HepG2 (cell line): Measurements from ENCODE around the gene TSPAN5. TPM values are rescaled to one million over a fixed set of nuclear protein-coding genes. Genes with fewer than 3 reads are reported as not detected.

Source experiments
- ATAC-seq: fragments of 200-7000 bp; cut with Tn5 transposase; 3 replicates; pipeline ENCODE4 v1.9.1; 2020; ENCODE audit warnings: mild to moderate bottlenecking, moderate library complexity
- BruUV-seq: library from RNA; stranded (reverse); fragments of 400-500 nt; replicated peaks from 2 replicates; lab custom pipeline; 2021; lab: Mats Ljungman, UMichigan
- CTCF ChIA-PET: fragments of 300-600 bp; formaldehyde crosslinking; extraction: SDS; loops from one replicate; lab custom pipeline; 2021; ENCODE audit warnings: low total read pairs, inconsistent platforms, low intra/inter-chr PET ratio; lab: Yijun Ruan, JAX
- POLR2A ChIA-PET: fragments of 350-600 bp; sonication (Branson Sonifier 250); formaldehyde crosslinking; loops from one replicate; lab custom pipeline; 2020; ENCODE audit warnings: antibody characterized with exemption, inconsistent platforms; lab: Yijun Ruan, JAX
- DNase-seq: peaks from one replicate; pipeline ENCODE4 v3.0.0-alpha.2; 2015; ENCODE audit warnings: low spot score
- FAIRE-seq: peaks from 3 replicates; lab custom pipeline; 2011; peaks lifted over from hg19 to GRCh38; lab: Jason Lieb, UNC
- H2AFZ ChIP-seq: one replicate; pipeline ENCODE4 v1.6.1; 2011; ENCODE audit warnings: low read length, inconsistent platforms
- H3K27ac ChIP-seq: fragments of 300-600 bp; 3 replicates; pipeline ENCODE4 v1.8.0; 2011; ENCODE audit warnings: mixed run types, mild to moderate bottlenecking, mixed read lengths, low read length, inconsistent platforms; ENCODE audit not compliant: insufficient read depth; ENCODE audit errors: extremely low read length
- H3K27me3 ChIP-seq, 2 experiments: fragments of 200-600 bp in 1 of 2; 2 replicates in 1 of 2; 3 replicates in 1 of 2; pipeline versions ENCODE4 v1.6.0 to v1.8.0; 2011; ENCODE audit warnings: low read length in 2 of 2, mild to moderate bottlenecking in 2 of 2, moderate library complexity in 2 of 2, inconsistent platforms in 1 of 2; ENCODE audit not compliant: insufficient read depth in 2 of 2, control insufficient read depth in 1 of 2
- H3K36me3 ChIP-seq, 2 experiments: fragments of 200-600 bp in 1 of 2; replicated peaks in 1 of 2; 2 replicates in 1 of 2; 3 replicates in 1 of 2; pipeline versions ENCODE4 v1.5.1 to v1.8.0; 2011; ENCODE audit warnings: low read length in 2 of 2, inconsistent platforms in 1 of 2; ENCODE audit not compliant: insufficient read depth in 2 of 2, control insufficient read depth in 1 of 2
- H3K4me1 ChIP-seq: 2 replicates; pipeline ENCODE4 v1.5.1; 2012; ENCODE audit warnings: low read length, inconsistent platforms; ENCODE audit not compliant: insufficient read depth
- H3K4me2 ChIP-seq: 2 replicates; pipeline ENCODE4 v1.6.0; 2011; ENCODE audit warnings: low read depth, low read length, inconsistent platforms
- H3K4me3 ChIP-seq, 3 experiments: fragments of 200-600 bp in 1 of 3; sonication (generic), shearing (Covaris generic) in 1 of 3; replicated peaks in 1 of 3; 2 replicates each; pipeline ENCODE4 v1.5.1; 2011 to 2016; ENCODE audit warnings: low read length in 3 of 3, inconsistent platforms in 2 of 3, low read depth in 2 of 3, mild to moderate bottlenecking in 2 of 3, control low read depth in 1 of 3, mixed read lengths in 1 of 3; ENCODE audit not compliant: insufficient read depth in 1 of 3
- H3K79me2 ChIP-seq: one replicate; pipeline ENCODE4 v1.6.1; 2011; ENCODE audit warnings: low read length, inconsistent platforms; ENCODE audit not compliant: insufficient read depth
- H3K9ac ChIP-seq: 2 replicates; pipeline ENCODE4 v1.6.0; 2011; ENCODE audit warnings: mild to moderate bottlenecking, low read depth, low read length, inconsistent platforms; ENCODE audit not compliant: insufficient read depth
- H3K9me3 ChIP-seq: 2 replicates; pipeline ENCODE4 v1.5.1; 2012; ENCODE audit warnings: mild to moderate bottlenecking, low read length
- H4K20me1 ChIP-seq: 2 replicates; pipeline ENCODE4 v1.6.0; 2011; ENCODE audit warnings: inconsistent platforms, mild to moderate bottlenecking, low read length, moderate library complexity; ENCODE audit not compliant: insufficient read depth
- ERF ChIP-seq: IDR thresholded peaks from 2 replicates; pipeline ENCODE4 v1.6.1; 2018; ENCODE audit warnings: missing biosample characterization, missing genetic modification reagents
- HINFP ChIP-seq: sonication (generic); formaldehyde crosslinking; IDR thresholded peaks from 2 replicates; pipeline ENCODE4 v1.4.0; 2020; ENCODE audit warnings: low read depth, mild to moderate bottlenecking, missing genetic modification reagents
- KDM1A ChIP-seq: IDR thresholded peaks from 2 replicates; pipeline ENCODE4 v1.6.1; 2016; ENCODE audit warnings: missing compliant biosample characterization
- MBD4 ChIP-seq: IDR thresholded peaks from 2 replicates; pipeline ENCODE4 v1.6.1; 2012; ENCODE audit warnings: low read length, inconsistent platforms, borderline replicate concordance
- MEIS2 ChIP-seq: sonication (generic); formaldehyde crosslinking; IDR thresholded peaks from 2 replicates; pipeline ENCODE4 v1.9.0; 2021; ENCODE audit warnings: mild to moderate bottlenecking, missing genetic modification reagents
- RARG ChIP-seq: sonication (generic); formaldehyde crosslinking; IDR thresholded peaks from 2 replicates; pipeline ENCODE4 v1.4.0; 2020; ENCODE audit warnings: low read depth, mild to moderate bottlenecking, missing genetic modification reagents
- RFX3 ChIP-seq: IDR thresholded peaks from 2 replicates; pipeline ENCODE4 v1.6.1; 2016; ENCODE audit warnings: missing biosample characterization, missing genetic modification reagents
- SNAPC4 ChIP-seq: sonication (generic); formaldehyde crosslinking; IDR thresholded peaks from 2 replicates; pipeline ENCODE4 v1.4.0; 2020; ENCODE audit warnings: mild to moderate bottlenecking, missing genetic modification reagents
- ZNF761 ChIP-seq: sonication (generic); formaldehyde crosslinking; conservative IDR thresholded peaks from 2 replicates; pipeline ENCODE4 v1.4.0; 2020; ENCODE audit warnings: mild to moderate bottlenecking, missing genetic modification reagents
- WGBS: methylation state at CpG from one replicate; pipeline ENCODE4 v1.1.6; 2017; ENCODE audit warnings: low lambda C conversion rate; 5-methylcytosine and 5-hydroxymethylcytosine counted together
- in situ Hi-C: cut with HindIII; loops from 2 replicates; pipeline ENCODE4 v1.10.0; 2017; ENCODE audit warnings: low pct_unique_long_range_greater_than_20kb; ENCODE audit not compliant: extremely low pct_ligation_motif_present
- intact Hi-C: fragments of 100-400 bp; cut with micrococcal nuclease; formaldehyde crosslinking; loops from one replicate; pipeline ENCODE4 v1.10.0; 2022; ENCODE audit not compliant: unreplicated experiment
- polyA plus RNA-seq, 8 experiments: library from polyadenylated mRNA; depleted of rRNA in 3 of 8; stranded (reverse) in 7 of 8; unstranded in 1 of 8; fragments of >200 nt; fragmentation: Illumina TruSeq in 4 of 8; extraction: Trizol in 4 of 8; gene quantifications; 2 replicates each; pipeline versions ENCODE4 v1.2.1 to v1.2.3, GENCODE V29; 2011 to 2016; ENCODE audit warnings: low read depth in 4 of 8, missing spikeins in 1 of 8, mixed read lengths in 1 of 8; ENCODE audit not compliant: insufficient read depth in 1 of 8
- total RNA-seq, 5 experiments: library from RNA; depleted of rRNA; stranded (reverse); fragments of >200 nt; fragmentation: Illumina TruSeq; extraction: Trizol; gene quantifications; 2 replicates each; pipeline ENCODE4 v1.2.3, GENCODE V29; 2016; ENCODE audit warnings: low read depth in 1 of 5
- TF ChIP-seq, protein P1 (sequence below): sonication (generic); formaldehyde crosslinking; IDR thresholded peaks from 2 replicates; pipeline ENCODE4 v1.4.0; 2020; ENCODE audit warnings: missing genetic modification reagents; ENCODE audit errors: not compliant biosample characterization
- TF ChIP-seq, protein P2 (sequence below): IDR thresholded peaks from 2 replicates; pipeline ENCODE4 v1.6.1; 2018; ENCODE audit warnings: missing genetic modification reagents, mild to moderate bottlenecking, missing compliant biosample characterization

Gene TSPAN5
- total and polyA plus RNA-seq, 2 of the 13 experiments (the other 11 are each of a cell fraction or from before 2014, with no cell fraction given): 0.20 to 0.53 TPM

GRCh38 chr4:98687876-98688275 lies 29.5 kb upstream of the TSPAN5 start:
- Histone ChIP-seq H3K9me3 (no peaks in the 10 kb centered on the region), H3K4me2 (no peak overlapping the region), H3K36me3 (no peaks in the 10 kb centered on the region), H2AFZ (no peak overlapping the region), H3K9ac (no peak overlapping the region), H3K79me2 (no peaks in the 10 kb centered on the region), H3K4me1 (no peaks in the 10 kb centered on the region), H3K27ac (no peak overlapping the region)
- POLR2A ChIA-PET: no interaction called here
- no peak for ATAC-seq
- in situ Hi-C loops: no loop called here
- 0% methylated on average over 1 of the region's 1 CpG for WGBS
- CTCF ChIA-PET: no interaction called here
- FAIRE-seq: no peak
- BruUV-seq: no TSS peak
- TF ChIP-seq MEIS2 (CRISPR knock-in tag) (no peak), RFX3 (no peak), MBD4 (no peak)
- TF ChIP-seq, all 625 proteins: peak for 0
- no peak for DNase-seq
- Histone ChIP-seq H3K4me3 (no peak overlapping the region), H3K27me3 (no peaks in the 10 kb centered on the region; a peak in 1 of 5 replicates), H4K20me1 (no peaks in the 10 kb centered on the region)
- intact Hi-C loops: no loop called here

GRCh38 chr4:98686847-98687246 lies 28.4 kb upstream of the TSPAN5 start:
- no peaks in the 10 kb centered on the region for H3K79me2 ChIP-seq
- no TSS peak for BruUV-seq
- H3K4me3 ChIP-seq: no peak overlapping the region
- H3K27me3 ChIP-seq: no peaks in the 10 kb centered on the region; a peak in 1 of 5 replicates
- no peaks in the 10 kb centered on the region for H3K36me3 ChIP-seq
- DNase-seq (no peak), ATAC-seq (no peak), FAIRE-seq (no peak)
- ChIA-PET POLR2A (no interaction called here), CTCF (no interaction called here)
- no peak overlapping the region for H3K9ac ChIP-seq
- no peaks in the 10 kb centered on the region for H4K20me1 ChIP-seq
- intact Hi-C loops: no loop called here
- H2AFZ ChIP-seq: no peak overlapping the region
- H3K27ac ChIP-seq: no peak overlapping the region
- H3K4me1 ChIP-seq: no peaks in the 10 kb centered on the region
- 4% methylated on average over 1 of the region's 1 CpG for WGBS
- in situ Hi-C loops: no loop called here
- no peak overlapping the region for H3K4me2 ChIP-seq
- no peaks in the 10 kb centered on the region for H3K9me3 ChIP-seq
- TF ChIP-seq RARG: no peak
- TF ChIP-seq HINFP (CRISPR knock-in tag): no peak
- TF ChIP-seq ZNF761 (CRISPR knock-in tag): no peak
- no peak for TF ChIP-seq ERF
- TF ChIP-seq, protein P1, sequence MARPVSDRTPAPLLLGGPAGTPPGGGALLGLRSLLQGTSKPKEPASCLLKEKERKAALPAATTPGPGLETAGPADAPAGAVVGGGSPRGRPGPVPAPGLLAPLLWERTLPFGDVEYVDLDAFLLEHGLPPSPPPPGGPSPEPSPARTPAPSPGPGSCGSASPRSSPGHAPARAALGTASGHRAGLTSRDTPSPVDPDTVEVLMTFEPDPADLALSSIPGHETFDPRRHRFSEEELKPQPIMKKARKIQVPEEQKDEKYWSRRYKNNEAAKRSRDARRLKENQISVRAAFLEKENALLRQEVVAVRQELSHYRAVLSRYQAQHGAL (CRISPR knock-in tag): no peak
- TF ChIP-seq, protein P2, sequence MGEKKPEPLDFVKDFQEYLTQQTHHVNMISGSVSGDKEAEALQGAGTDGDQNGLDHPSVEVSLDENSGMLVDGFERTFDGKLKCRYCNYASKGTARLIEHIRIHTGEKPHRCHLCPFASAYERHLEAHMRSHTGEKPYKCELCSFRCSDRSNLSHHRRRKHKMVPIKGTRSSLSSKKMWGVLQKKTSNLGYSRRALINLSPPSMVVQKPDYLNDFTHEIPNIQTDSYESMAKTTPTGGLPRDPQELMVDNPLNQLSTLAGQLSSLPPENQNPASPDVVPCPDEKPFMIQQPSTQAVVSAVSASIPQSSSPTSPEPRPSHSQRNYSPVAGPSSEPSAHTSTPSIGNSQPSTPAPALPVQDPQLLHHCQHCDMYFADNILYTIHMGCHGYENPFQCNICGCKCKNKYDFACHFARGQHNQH (CRISPR knock-in tag): no peak
- TF ChIP-seq KDM1A (CRISPR knock-in tag): no peak
- TF ChIP-seq SNAPC4 (CRISPR knock-in tag): no peak
